Activated CD4-positive, alpha-beta T cell treated with anti-CD3 and anti-CD28 coated beads, Interleukin-2, Interleukin-4, amounts not matched to agents 100 ng/mL and 50 ng/mL, durations not matched to agents 16 hours and 8 hours (primary cell): ENCODE results near the gene CCDC88A.
"Not testable (repeated sequence)": the region's sequence is repeated elsewhere in the genome, so short reads cannot be mapped to it uniquely, and the experiment has no call there.

Source experiments
- DNase-seq: peaks from one replicate; pipeline ENCODE4 v3.0.0-alpha.2; 2020; ENCODE audit warnings: low spot score

The CCDC88A gene

GRCh38 chr2:55419679-55420438 lies at the start of gene CCDC88A:
TSS of gene CCDC88A (minus strand) at chr2:55419856. CDS start at chr2:55419079, 777 bp downstream.
- DNase-seq, result peak; percentile 84

GRCh38 chr2:55461679-55462078 lies 42.0 kb upstream of the CCDC88A start:
- DNase-seq, result no peak

GRCh38 chr2:55460562-55460961 lies 40.9 kb upstream of the CCDC88A start:
- no peak for DNase-seq

GRCh38 chr2:55459714-55460274 lies 40.1 kb upstream of the CCDC88A start:
- no peak for DNase-seq

- DNase-seq, result no peak
These were observed 39.6 kb upstream of the CCDC88A start for GRCh38 chr2:55459279-55459678.

- DNase-seq, result no peak
These were observed 34.5 kb upstream of the CCDC88A start for GRCh38 chr2:55454121-55454520.

- DNase-seq, result no peak
These were observed 33.2 kb upstream of the CCDC88A start for GRCh38 chr2:55452879-55453278.

- no peak for DNase-seq
These were observed 32.0 kb upstream of the CCDC88A start for GRCh38 chr2:55451699-55452098.

- not testable (repeated sequence) for DNase-seq
These were observed 30.4 kb upstream of the CCDC88A start for GRCh38 chr2:55450014-55450413.

GRCh38 chr2:55442045-55442760 lies 22.5 kb upstream of the CCDC88A start:
- DNase-seq, result not testable (repeated sequence)

GRCh38 chr2:55441280-55441892 lies 21.7 kb upstream of the CCDC88A start:
- DNase-seq, result no peak

GRCh38 chr2:55439101-55439397 lies 19.4 kb upstream of the CCDC88A start:
- DNase-seq, result no peak

GRCh38 chr2:55438391-55439100 lies 18.9 kb upstream of the CCDC88A start:
- no peak for DNase-seq

- DNase-seq, result no peak
These were observed 18.1 kb upstream of the CCDC88A start for GRCh38 chr2:55437515-55438390.

GRCh38 chr2:55431982-55432627 lies 12.4 kb upstream of the CCDC88A start:
- peak; percentile 47 for DNase-seq

GRCh38 chr2:55430211-55430975 lies 10.7 kb upstream of the CCDC88A start:
- no peak for DNase-seq

- DNase-seq, result no peak
These were observed 8.6 kb upstream of the CCDC88A start for GRCh38 chr2:55428258-55428657.

- DNase-seq, result no peak
These were observed 5.8 kb upstream of the CCDC88A start for GRCh38 chr2:55425431-55425831.

GRCh38 chr2:55422876-55423665 lies 3.4 kb upstream of the CCDC88A start:
- DNase-seq, result no peak
